PC-9 (cell line): ENCODE results near the gene VAT1L. TPM values are rescaled to one million over a fixed set of nuclear protein-coding genes. Genes with fewer than 3 reads are reported as not detected.

Source experiments
- BruUV-seq: library from RNA; stranded (reverse); fragments of 400-500 nt; replicated peaks from 2 replicates; lab custom pipeline; 2021; lab: Mats Ljungman, UMichigan
- CTCF ChIA-PET: fragments of 300-600 bp; sonication (Branson Sonifier 250); formaldehyde crosslinking; loops from one replicate; lab custom pipeline; 2022; ENCODE audit warnings: antibody characterized with exemption; lab: Charles Lee
- POLR2A ChIA-PET: fragments of 300-600 bp; sonication (Branson Sonifier 250); formaldehyde crosslinking; loops from one replicate; lab custom pipeline; 2022; ENCODE audit warnings: antibody characterized with exemption; ENCODE audit not compliant: unreplicated experiment; lab: Charles Lee
- DNase-seq, 2 experiments: peaks; one replicate each; pipeline versions ENCODE4 v3.0.0 to v3.0.0-alpha.2; 2015 to 2022; ENCODE audit warnings: mixed read lengths in 1 of 2
- H2AFZ ChIP-seq: fragments of 200-600 bp; sonication (generic); 2 replicates; pipeline ENCODE4 v1.8.1; 2017; ENCODE audit warnings: antibody characterized with exemption
- H3F3A ChIP-seq: fragments of 200-600 bp; sonication (generic); 2 replicates; pipeline ENCODE4 v1.8.1; 2017; ENCODE audit warnings: antibody characterized with exemption, mild to moderate bottlenecking, low read depth; ENCODE audit not compliant: insufficient read depth
- H3K27ac ChIP-seq: fragments of 200-600 bp; sonication (generic); 2 replicates; pipeline ENCODE4 v1.6.1; 2016; ENCODE audit warnings: mixed run types
- H3K27me3 ChIP-seq: fragments of 200-600 bp; sonication (generic); 2 replicates; pipeline ENCODE4 v1.6.1; 2016; ENCODE audit warnings: low read depth, mixed run types; ENCODE audit not compliant: insufficient read depth
- H3K36me3 ChIP-seq: fragments of 200-600 bp; sonication (generic); 2 replicates; pipeline ENCODE4 v1.6.1; 2016; ENCODE audit warnings: low read depth, mixed run types
- H3K4me1 ChIP-seq: fragments of 200-600 bp; sonication (generic); replicated peaks from 2 replicates; pipeline ENCODE4 v1.6.1; 2016; ENCODE audit warnings: mixed run types; ENCODE audit not compliant: insufficient read depth
- H3K4me2 ChIP-seq: fragments of 200-600 bp; sonication (generic); 2 replicates; pipeline ENCODE4 v1.6.1; 2017; ENCODE audit warnings: mixed run types
- H3K4me3 ChIP-seq: fragments of 200-600 bp; sonication (generic); 2 replicates; pipeline ENCODE4 v1.6.1; 2016; ENCODE audit warnings: mixed run types
- H3K79me2 ChIP-seq: fragments of 200-600 bp; sonication (generic); 2 replicates; pipeline ENCODE4 v1.6.1; 2017; ENCODE audit warnings: low read depth, mixed run types
- H3K9me2 ChIP-seq: fragments of 200-600 bp; sonication (generic); 2 replicates; pipeline ENCODE4 v1.8.1; 2017; ENCODE audit warnings: mild to moderate bottlenecking; ENCODE audit not compliant: insufficient read depth
- H3K9me3 ChIP-seq: fragments of 200-600 bp; sonication (generic); 2 replicates; pipeline ENCODE4 v1.8.1; 2016; ENCODE audit warnings: low read depth; ENCODE audit not compliant: insufficient read depth
- H4K20me1 ChIP-seq: fragments of 200-600 bp; sonication (generic); 2 replicates; pipeline ENCODE4 v1.8.1; 2017; ENCODE audit not compliant: insufficient read depth
- CTCF ChIP-seq: fragments of 200-600 bp; sonication (generic); conservative IDR thresholded peaks from 2 replicates; pipeline ENCODE4 v1.6.1; 2017; ENCODE audit warnings: mixed run types, antibody characterized with exemption, mild to moderate bottlenecking, moderate library complexity
- EZH2 ChIP-seq: fragments of 200-600 bp; sonication (generic); IDR thresholded peaks from 2 replicates; pipeline ENCODE4 v1.8.0; 2017; ENCODE audit warnings: antibody characterized with exemption, low read depth
- intact Hi-C: fragments of 100-400 bp; cut with micrococcal nuclease; formaldehyde crosslinking; loops from one replicate; pipeline ENCODE4 v1.10.0; 2022; ENCODE audit not compliant: unreplicated experiment
- total RNA-seq: library from RNA; stranded (reverse); gene quantifications from 2 replicates; pipeline ENCODE4 v1.2.3, GENCODE V29; 2021

The VAT1L gene
- total RNA-seq, 1 experiment from 2014 or later: not detected

- no peak overlapping the region for H2AFZ ChIP-seq
- H3K9me2 ChIP-seq: no peaks in the 10 kb centered on the region
- no peaks in the 10 kb centered on the region for H4K20me1 ChIP-seq
- H3K4me3 ChIP-seq: no peak overlapping the region
- no peak overlapping the region for H3K4me2 ChIP-seq
- intact Hi-C loops: loop anchor here (2.0 kb wide), 1 partner anchor 295 kb away; no protein-coding TSS in a partner anchor
- DNase-seq: no peak
- ChIA-PET POLR2A (no interaction called here), CTCF (no interaction called here)
- peaks cover 13% of the 10 kb centered on the region; the same call in 1 of the 2 replicates for H3K27me3 ChIP-seq
- H3K9me3 ChIP-seq: no peaks in the 10 kb centered on the region
- no peaks in the 10 kb centered on the region for H3F3A ChIP-seq
- H3K27ac ChIP-seq: no peak overlapping the region
- TF ChIP-seq EZH2: no peak
- TF ChIP-seq CTCF: no peak
- H3K4me1 ChIP-seq: no peaks in the 10 kb centered on the region
- no peaks in the 10 kb centered on the region for H3K36me3 ChIP-seq
- BruUV-seq: no TSS peak
- H3K79me2 ChIP-seq: no peaks in the 10 kb centered on the region
Measured at GRCh38 chr16:77969861-77970260, 181.5 kb downstream of the VAT1L start.

GRCh38 chr16:77970371-77970770 is 182.0 kb downstream of the VAT1L start:
- BruUV-seq: no TSS peak
- no peak overlapping the region for H3K4me3 ChIP-seq
- H4K20me1 ChIP-seq: no peaks in the 10 kb centered on the region
- no peak overlapping the region for H2AFZ ChIP-seq
- ChIA-PET CTCF (interaction anchor here (0.8 kb wide), 1 partner anchor 734 kb away, joined by 3 read pairs; no protein-coding TSS in a partner anchor), POLR2A (no interaction called here)
- intact Hi-C loops: loop anchor here (2.0 kb wide), 1 partner anchor 296 kb away; no protein-coding TSS in a partner anchor
- no peak overlapping the region for H3K27ac ChIP-seq
- TF ChIP-seq CTCF (no peak), EZH2 (no peak)
- peaks cover 10% of the 10 kb centered on the region; the same call in 1 of the 2 replicates for H3K27me3 ChIP-seq
- H3K9me3 ChIP-seq: no peaks in the 10 kb centered on the region
- DNase-seq: no peak
- H3K4me1 ChIP-seq: no peaks in the 10 kb centered on the region
- no peaks in the 10 kb centered on the region for H3F3A ChIP-seq
- H3K79me2 ChIP-seq: no peaks in the 10 kb centered on the region
- H3K4me2 ChIP-seq: no peak overlapping the region
- H3K9me2 ChIP-seq: no peaks in the 10 kb centered on the region
- no peaks in the 10 kb centered on the region for H3K36me3 ChIP-seq

- no peaks in the 10 kb centered on the region for H3K4me1 ChIP-seq
- H3F3A ChIP-seq: no peaks in the 10 kb centered on the region
- ChIA-PET CTCF (no interaction called here), POLR2A (no interaction called here)
- TF ChIP-seq EZH2 (no peak), CTCF (peak; percentile 82)
- no TSS peak for BruUV-seq
- H3K27me3 ChIP-seq: peaks cover 19% of the 10 kb centered on the region
- H3K4me2 ChIP-seq: no peak overlapping the region
- no peaks in the 10 kb centered on the region for H4K20me1 ChIP-seq
- intact Hi-C loops: loop anchor here (1.0 to 2.0 kb wide), 3 partner anchors 297 to 735 kb away; no protein-coding TSS in a partner anchor
- H3K9me2 ChIP-seq: no peaks in the 10 kb centered on the region
- no peaks in the 10 kb centered on the region for H3K36me3 ChIP-seq
- no peak overlapping the region for H3K27ac ChIP-seq
- H2AFZ ChIP-seq: no peak overlapping the region
- H3K4me3 ChIP-seq: no peak overlapping the region
- peak in 1 of 2 experiments; percentile 39 for DNase-seq
- no peaks in the 10 kb centered on the region for H3K9me3 ChIP-seq
- H3K79me2 ChIP-seq: no peaks in the 10 kb centered on the region
Measured at GRCh38 chr16:77971306-77972061, 183.1 kb downstream of the VAT1L start.
